HG03066 (cell line): ENCODE data around the gene VHLL.

Source experiments
- ATAC-seq: cut with Tn5 transposase; IDR thresholded peaks from one replicate; pipeline ENCODE4 v1.9.1; 2021; ENCODE audit warnings: low read depth; ENCODE audit not compliant: unreplicated experiment

The VHLL gene

DNA sequence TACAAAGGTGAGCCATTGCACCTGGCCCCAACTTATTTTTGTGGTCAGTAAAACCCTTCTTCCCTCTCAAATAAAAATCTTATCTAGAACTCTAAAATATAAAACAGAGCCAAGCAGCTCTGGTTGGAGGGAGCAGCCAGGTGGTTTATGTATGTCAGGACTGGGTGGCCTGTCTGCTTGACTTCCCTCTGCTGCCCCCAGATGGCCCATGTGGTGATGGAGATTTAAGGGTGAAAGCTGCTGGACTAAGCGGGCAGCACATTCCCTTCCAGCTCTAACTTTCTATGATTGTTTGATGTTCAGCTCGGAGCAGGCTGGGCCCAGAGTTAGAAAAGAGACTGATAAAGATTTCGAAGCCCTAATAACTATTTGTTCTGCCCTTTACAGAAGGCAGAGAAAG is 39.3 kb downstream of the VHLL start:
- ATAC-seq = no peak

DNA sequence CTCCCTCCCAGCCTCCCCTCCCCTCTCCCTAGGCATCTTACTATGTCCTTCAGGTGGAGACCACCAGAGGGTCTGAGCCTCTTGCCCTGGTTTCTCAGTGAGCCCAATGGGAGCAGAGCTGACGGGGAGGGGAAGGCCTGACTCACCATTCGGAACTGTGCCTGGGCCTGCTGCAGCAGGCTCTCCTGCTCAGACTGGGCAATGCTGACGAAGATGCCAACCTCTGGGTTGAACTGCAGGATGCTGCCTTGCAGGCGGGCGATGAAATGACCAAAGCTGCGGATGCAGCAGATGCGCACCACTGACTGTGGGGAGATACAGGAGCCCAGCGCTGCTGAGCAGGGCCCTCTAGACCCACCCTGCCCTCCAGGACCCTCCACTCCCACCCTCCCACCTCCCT is 40.2 kb downstream of the VHLL start:
- ATAC-seq = no peak

DNA sequence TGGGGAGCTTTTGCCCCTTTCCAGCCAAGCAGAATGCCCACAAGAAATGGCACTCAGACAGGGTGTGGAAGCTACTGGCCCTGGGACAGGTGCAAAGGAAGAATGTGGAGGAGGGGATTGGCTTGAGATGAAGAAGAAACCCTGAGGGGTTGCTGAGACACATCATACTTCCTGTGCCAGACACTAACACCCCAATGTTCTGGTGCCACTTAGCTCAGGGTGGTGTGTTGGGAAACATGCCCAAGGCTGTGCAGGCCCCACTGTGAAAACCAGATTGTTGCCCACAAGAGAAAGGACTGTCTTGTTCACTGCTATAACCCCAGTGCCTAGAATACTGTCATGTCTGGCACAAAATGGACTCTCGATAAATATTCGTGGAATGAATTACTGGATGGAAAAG is 41.4 kb downstream of the VHLL start:
- ATAC-seq = no peak

- ATAC-seq = no peak
Observed at GRCh38 chr1:156253634-156254033, 45.5 kb downstream of the VHLL start.

GRCh38 chr1:156251527-156251926 is 47.6 kb downstream of the VHLL start:
- no peak for ATAC-seq

GRCh38 chr1:156249593-156249992 is 49.5 kb downstream of the VHLL start:
- no peak for ATAC-seq
